NCI-H774 (cell line): Measurements from ENCODE around the gene SNX11.

Experiments
- DNase-seq: peaks from one replicate; lab custom pipeline; 2025; lab: John Stamatoyannopoulos, UW

SNX11 gene

DNA sequence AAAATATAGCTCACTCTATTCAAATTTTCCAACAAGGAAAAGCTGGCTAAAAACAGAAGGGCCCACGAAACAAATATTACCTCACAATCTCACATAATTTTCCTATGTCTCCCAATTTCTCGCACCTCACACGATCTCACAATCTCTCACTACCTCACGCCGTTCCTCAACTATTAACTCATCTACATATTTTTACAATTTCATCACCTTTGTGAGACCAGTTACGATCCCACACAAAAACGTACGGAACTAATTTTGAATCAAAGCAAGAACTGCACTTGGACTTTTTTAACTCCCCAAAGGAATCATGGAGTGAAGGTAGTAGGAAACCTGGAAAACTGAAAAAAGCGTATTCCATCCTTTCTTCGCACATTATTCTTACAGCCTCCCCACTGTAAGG lies 7.4 kb upstream of the SNX11 start:
- no peak for DNase-seq

DNA sequence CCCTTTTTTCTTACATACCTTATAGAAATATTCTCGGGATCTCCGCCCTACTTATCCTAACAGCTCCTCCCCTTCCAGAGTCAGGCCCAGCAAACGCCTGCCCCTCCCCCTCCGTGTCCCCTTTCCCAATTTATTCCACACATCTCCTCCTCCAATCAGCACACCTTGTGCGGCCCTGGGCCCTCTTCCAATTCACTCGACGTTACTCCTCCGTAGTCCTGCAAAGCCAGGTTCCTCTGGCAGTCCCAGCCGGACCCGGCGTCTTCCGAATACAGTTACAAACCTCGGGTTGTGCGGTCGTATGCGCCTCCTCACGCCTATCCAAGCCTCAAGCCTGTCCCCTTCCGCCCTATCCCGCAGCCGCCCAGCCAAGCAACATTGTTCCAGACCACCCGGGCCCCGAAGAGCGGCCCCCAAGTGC lies 7.0 kb upstream of the SNX11 start:
- peak; percentile 75 for DNase-seq

DNA sequence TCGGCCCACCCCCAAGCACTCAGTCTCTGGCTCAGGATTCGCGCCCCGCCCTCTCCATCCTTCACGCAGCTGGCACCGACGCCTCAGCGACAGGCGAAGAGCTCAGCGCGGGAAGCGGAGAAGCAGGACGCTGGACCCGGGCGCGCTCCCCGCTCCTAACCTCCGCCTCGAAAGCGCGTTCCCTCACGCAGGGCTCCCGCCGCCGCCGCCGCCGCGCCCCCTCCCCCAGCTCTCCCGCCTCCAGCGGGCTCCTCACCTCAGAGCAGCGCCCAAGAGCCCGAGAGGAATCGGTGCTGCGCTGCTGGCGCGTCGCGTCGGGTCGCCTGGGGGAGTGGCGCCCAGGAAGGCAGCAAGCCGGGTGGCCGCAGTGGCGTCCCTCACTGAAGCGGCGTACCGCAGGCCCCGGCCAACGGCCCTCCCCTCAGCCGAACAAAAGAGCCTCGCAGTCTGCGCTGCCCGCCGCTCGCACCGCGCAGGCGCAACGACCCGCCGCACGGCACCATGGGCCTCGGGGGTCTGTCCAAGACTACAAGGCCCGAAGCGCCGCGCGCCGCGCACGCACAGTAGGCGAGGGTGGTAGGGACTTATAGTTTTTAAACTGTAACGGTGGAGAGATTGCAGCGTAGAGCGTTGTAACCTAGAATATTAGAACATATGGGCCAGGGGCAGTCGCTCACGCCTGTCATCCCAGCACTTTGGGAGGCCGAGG lies 6.4 kb upstream of the SNX11 start, which contains the start of gene CBX1:
CBX1 (minus strand) TSS at position 467 of the 709 bp plus-strand sequence. CDS start 24,474 bp downstream, outside the sequence.
- peak; percentile 99 for DNase-seq

DNA sequence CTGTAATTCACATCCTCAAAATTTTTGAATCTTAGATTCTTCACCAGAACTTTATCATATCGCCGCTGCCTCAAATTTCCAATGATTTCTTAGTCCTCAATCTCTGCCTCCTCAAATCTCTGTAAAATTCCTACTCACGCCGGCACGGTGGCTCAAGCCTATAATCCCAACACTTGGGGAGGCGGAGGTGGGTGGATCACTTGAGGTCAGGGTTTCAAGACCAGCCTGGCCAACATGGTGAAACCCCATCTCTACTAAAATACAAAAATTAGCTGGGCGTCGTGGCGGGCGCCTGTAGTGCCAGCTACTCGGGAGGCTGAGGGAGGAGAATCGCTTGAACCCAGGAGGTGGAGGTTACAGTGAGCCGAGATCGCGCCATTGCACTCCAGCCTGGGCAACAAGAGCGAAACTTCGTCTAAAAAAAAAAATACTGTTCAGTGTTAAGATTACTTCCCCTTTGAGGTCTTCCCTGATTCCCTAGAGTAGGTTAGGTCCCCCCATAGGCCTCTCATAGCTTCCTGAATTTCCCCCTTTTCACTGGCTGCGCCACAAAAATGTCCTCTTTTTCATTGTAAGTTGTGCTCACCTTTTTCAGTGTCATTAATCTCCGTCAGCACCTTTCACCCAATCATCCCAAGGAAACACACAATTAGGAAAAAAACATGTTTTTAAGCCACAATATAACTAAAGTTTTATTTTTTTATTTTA lies 5.4 kb upstream of the SNX11 start:
- no peak for DNase-seq

DNA sequence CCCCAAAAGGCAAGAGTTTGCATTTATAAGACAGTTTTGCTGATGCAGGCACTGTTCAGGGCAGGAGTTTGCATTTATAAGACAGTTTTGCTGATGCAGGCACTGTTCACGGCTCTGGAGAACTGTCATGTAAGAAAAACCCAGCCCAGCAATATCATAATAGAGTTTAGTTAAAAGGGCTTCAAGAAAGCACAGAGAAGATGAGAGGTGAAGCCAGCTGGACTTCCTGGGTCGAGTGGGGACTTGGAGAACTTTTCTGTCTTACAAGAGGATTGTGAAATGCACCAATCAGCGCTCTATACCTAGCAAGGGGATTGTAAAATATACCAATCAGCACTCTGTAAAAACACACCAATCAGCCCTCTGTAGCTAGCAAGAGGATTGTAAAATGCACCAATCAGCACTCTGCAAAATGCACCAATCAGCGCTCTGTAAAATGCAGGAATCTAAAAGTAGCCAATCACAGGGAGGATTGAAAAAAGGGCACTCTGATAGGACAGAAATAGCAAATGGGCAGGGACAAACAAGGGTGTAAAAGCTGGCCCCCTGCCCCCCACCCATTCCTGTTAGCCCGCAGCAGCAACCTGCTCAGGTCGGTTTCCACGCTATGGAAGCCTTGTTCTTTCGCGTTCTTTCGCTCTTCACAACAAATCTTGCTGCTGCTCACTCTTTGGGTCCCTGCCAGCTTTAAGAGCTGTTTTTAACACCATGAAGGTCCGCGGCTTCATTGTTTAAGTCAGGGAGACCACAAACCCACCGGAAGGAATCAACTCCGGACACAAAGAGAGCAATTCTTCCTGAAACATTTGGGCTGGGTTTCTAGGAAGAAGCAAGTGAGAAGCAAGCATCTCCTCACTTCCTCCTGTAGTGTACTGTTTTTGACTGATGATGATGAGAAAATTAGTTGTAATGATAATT lies 4.5 kb upstream of the SNX11 start:
- DNase-seq: no peak

DNA sequence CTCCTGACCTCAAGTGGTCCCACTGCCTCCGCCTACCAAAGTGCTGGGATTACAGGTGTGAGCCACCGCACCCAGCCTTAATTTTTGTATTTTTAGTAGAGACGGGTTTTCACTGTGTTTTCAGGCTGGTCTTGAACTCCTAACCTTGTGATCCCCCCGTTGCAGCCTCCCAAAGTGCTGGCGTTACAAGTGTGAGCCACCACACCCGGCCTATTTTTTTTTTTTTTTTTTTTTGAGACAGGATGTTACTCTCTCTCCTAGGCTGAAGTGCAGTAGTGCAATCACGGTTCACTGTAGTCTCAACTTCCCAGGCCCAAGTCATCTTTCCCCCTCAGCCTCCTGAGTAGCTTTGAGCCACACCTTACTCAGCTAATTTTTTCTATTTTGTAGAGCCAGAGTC lies 3.1 kb upstream of the SNX11 start:
- DNase-seq: no peak

DNA sequence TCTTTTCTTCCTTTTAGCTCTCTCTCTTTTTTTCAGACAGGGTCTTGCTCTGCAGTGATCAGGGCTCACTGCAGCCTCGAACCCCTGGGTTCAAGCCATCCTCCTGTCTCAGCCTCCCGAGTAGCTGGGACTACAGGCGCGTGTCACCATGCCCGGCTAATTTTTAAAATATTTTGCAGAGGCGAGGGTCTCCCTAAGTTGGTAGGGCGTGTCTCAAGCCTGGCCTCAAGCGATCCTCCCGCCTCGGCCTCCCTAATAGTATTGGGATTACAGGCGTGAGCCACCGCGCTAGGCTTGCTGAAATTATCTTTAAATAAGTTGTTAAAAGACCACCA lies 797 bp upstream of the SNX11 start:
- no peak for DNase-seq

DNA sequence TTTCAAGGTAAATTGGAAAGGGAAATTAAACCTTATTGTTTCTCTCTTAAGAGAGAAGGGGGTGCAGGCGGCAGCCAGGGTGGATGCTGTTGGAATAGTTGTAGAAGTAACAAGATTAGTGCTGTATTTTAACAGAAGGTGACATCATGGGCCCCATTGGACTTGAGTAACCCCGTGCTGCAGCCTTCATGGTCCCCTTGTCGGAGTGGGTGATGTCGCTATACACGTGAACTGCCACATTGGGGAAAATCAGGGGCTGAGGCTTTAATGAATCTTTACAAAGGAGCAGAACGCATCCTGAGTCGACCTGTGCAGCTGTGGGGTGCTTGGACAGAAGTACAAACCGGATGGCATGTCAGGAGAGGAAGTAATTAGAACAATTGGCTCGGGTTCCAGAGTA lies 3.2 kb downstream of the SNX11 start:
- no peak for DNase-seq

DNA sequence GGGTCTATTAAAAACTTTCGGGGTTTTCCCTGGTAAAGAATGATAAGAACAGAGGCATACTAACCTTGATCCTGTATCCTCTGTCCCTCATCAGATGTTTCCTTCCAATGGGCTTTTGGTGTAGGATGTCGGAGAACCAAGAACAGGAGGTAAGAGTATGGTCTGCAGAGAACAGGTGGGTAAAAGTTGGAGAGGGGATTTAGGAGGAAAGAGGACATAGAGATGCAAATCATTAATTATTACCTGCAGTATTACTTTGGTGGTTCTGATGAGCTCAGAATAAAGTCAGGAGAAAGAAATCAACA lies 4.3 kb downstream of the SNX11 start:
- no peak for DNase-seq

DNA sequence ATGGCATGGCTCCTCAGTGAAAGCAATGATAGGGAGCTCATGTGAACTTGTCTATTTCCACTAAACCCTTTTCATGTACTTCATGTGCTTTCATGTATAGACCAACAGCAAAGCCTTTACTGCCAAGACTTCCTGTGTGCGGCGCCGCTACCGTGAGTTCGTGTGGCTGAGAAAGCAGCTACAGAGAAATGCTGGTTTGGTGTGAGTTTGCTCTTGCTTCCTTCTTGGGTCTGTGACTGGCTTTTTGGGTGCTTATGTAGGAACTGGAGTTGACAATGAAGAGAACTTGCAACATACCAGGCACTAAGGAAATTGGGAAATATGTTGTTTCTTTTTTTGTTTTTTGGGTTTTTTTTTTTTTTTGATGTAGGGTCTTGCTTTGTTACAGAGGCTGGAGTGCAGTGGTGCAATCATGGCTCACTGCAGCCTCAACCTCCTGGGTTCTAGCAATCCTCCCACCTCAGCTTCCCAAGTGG lies 5.7 kb downstream of the SNX11 start:
- no peak for DNase-seq

DNA sequence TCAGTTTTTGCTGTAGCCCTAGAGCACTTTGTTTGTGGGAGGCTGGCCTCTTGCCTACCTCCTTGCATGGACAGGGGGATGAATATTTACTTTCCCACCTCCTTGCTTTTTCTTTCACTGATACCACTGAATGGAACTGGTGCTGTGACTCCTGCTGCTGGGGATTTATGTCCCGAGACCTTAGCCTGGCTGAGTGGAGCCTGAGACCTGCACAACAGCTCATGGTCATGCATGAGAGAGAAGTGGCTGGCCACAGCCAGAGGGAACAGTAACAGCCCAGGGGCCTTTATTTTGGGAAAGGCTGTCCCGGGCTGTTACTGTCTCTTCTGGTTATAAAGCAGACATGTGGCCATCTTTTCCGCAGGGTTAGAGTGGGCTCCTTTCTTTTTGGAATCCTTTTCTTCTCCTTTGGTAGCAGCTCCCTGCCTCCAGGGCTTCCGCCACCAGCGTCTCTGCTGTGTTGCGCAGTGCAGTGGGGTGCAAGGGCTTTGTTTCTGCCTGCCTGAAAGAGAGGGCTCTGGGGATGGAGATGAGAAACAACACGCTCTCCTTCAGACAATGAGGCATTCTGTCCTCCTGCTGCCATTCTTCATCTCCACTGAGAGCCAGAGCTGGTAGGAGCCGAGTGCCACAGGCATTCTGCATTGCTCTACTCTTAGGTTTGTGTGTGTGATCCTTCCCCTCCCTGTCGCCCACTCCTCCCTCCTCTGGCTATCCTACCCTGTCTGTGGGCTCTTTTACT lies 14.5 kb downstream of the SNX11 start:
- DNase-seq: no peak

DNA sequence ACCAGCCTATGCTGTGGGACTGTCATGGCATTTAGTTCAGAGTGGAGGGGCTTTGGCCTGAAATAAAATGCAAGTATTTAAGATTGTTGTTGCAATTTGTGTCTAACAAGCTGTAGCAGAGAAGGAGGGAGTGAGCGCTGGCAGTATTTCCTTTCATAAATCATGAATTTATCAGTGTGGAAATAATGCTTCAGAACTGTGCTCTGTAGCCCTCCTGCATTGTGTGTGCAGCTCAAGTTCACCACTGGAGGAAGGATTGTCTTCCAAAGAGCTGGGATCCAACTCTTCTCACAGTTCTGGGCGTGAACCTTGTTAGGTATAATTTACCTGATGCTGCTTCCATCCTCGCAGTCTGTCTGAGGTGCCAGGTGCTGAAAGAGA lies 15.1 kb downstream of the SNX11 start:
- no peak for DNase-seq

DNA sequence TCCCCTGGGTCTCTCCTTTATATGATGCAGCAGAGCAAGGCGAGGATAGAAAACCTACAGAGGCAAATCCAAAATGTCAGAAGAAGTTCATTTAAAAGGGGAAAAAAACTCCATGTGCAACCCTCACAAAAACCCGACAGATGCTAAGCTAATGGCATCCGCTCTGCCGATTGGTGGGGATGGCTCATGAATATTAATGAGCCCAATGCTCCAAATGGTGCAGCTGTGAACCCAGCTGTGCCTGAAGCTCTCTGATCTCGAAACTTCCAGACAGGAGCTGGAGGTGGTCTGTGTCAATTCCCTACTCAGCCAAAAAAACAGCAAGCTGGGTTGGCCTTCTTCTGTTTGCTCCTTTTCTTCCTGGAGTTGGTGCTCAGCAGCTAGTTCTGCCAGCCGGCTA lies 15.5 kb downstream of the SNX11 start:
- DNase-seq: no peak

DNA sequence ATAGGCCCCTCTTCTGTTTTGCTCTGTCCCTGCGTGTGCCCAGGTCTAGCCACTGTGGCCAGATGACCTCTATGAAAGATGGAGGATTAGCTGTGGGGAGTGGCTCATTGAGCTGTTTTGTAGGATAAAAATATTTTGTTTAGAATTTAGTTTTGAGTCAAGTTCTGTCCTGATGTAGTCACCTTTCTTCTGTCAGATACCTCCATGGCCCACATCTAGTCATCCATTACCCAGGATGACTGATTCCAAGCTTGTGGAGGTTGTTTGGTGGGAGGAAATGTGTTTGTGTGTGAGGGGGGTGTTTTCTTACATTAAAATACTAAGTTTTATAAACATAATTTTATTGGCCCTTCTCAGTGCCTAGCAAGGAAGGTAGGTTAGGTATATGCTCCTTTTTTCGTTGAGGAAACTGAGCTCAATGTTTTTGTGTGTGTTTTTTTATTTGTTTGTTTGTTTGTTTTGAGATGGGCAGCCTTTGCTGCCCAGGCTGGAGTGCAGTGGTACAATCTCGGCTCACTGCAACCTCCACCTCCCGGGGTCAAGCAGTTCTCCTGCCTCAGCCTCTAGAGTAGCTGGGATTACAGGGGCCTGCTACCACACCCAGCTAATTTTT lies 16.3 kb downstream of the SNX11 start:
- no peak for DNase-seq

DNA sequence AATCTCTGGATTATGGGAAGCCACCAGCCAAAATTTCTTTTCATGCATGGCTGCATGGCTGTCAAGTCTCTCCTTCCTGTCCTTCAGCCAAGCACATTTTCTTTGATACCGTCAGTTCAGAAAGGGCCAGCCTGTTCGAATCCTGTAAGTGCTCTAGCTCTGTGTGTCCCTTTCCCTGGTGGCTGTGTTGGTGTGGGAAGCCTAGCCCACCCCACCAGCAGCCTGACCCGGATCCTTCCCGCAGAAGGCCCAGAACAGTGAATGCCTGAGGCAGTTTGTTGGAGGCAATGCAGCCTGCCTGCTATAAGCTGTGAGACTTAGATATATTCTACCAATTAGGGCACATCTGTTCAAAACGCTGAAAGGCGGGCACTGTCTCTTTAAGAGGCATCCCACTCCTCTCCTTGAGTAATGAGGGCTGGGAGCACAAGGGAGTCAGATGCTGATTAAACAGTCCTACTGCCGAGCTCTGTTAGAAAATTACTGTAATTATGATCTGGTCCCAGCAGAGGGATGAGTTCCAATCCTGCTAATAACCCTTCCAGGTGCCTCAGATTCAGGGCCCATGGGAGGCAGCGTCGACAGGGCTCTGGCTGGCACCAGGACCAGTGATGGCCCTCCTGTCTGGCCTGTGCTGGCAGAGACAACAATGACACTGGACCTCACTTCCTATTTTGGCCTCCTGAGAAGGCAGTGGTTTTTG lies 18.4 kb downstream of the SNX11 start:
- no peak for DNase-seq

DNA sequence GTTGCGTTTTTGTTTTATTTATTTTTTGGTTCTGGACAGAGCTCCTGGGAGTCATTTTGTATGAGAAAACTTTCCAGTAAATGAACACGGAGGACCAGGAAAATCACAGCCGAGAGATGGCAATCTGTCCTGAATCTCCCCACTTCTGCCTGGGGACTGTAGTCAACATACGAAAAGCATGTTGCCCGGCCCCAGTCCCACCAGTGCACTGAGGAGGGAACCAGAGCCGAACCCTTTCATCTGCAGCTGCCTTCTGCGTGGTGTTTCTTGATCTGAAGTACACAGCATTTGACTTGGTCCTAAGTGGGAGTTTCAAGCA lies 18.9 kb downstream of the SNX11 start:
- DNase-seq: no peak

DNA sequence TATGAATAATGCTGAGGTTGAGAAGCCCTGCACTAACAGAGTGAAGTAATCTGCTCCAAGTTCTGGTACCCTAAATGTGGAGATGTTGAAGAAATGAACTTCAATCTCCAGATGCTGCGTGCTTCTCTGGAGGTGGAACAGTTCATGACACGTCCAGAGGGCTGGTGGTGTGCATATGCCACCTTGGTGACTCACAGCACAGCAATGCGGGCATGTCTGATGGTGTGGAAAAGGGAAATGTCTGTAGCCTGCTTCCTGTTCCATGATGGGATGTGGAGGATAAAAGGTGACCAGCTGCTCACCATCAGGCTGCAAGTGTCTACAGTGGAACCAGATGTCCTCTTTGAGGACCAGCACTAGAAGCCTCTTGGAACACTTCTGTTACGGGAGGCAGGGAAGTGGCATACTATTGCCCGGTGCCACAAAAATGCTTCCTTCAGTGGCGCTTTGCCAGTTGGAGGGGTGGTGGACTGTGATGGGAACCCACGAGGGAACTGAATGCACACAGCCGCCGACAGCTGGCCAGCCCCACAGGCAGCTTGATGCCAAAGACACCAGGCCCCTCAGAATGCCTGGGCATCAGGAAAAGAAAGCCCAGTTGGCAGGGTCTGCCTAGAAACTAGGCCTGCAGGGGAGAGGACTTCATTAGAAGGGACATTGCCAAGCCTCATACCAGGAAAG lies 19.9 kb downstream of the SNX11 start:
- no peak for DNase-seq

DNA sequence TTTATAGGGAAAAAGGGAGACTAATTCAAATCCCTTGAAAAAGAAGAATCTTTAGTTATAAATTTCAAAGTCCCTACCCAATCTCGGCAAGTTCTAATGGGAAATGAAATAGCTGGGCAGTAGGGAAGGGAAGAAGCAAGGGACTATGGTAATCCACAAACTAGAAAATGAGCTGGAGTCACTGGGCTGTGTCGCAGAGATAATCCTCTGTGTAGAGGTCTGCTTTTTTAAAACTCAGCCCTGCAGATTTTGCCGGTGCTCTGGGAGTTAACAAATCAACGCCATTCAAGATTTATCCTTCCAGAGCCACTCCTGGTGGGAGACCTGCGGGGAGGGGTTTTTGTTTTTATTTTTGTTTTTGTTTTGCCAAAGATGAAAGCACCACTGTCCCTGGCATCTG lies 20.8 kb downstream of the SNX11 start:
- no peak for DNase-seq

DNA sequence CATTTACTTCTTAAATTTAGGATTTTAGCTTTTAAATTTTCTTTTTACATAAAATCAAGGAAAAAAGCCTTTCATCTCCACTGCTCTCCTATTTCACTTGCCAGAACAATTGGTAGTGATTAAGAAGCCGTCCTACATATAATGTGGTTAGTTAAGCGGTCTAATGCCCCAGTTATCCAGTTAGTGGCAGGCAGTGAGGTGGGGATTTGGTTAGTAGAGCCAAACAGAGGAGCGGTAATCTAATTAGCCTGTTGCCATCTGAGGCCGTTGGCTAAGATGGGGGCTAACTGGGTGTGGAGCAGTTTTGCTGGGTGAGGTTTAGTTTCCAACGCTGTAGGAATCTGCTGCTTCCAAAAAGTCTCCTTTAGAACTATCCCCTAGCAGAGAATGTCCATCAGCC lies 22.4 kb downstream of the SNX11 start:
- no peak for DNase-seq

DNA sequence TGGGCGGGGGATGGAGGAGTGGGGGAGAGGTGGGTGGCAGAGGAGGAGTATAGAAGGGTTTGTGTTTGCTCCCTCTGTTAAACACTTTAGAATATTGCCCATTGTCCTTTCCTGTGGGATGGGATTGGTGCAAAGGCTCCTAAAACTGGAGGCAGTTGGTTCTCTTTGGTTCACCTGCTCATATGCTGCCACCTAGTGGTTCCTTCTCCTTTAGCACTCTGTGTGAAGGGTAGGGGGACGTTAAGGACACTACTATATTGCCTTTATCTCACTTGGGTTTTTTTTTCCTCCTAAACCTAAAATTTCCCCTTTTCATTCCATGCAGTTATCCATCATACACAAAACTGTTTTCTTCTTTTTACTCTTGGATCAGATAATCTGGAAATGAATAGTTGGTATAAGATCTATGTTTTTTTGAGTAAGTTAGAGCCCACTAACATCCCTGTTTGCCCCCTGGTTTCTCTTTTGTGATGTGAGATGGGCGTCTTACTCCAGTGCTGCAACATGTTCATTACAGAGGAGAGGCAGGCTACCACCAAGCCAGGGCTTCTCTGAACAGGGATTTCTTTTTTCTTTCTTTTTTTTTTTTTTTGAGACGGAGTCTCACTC lies 23.8 kb downstream of the SNX11 start:
- peak; percentile 78 for DNase-seq
